Measurements from ENCODE around the gene LIPC.

The LIPC gene

GRCh38 chr15:58466566-58466965 is 34.8 kb downstream of the LIPC start:
- Histone ChIP-seq H3K4me2 (peak overlapping the region; percentile 71), H3K9me3 (no peaks in the 10 kb centered on the region), H3K9ac (no peak overlapping the region), H3K27ac (no peak overlapping the region), H3K4me1 (peaks cover 99% of the 10 kb centered on the region), H3K4me3 (no peak overlapping the region), H3K36me3 (no peaks in the 10 kb centered on the region), H4K20me1 (no peaks in the 10 kb centered on the region), H3K27me3 (no peaks in the 10 kb centered on the region)
- TF ChIP-seq Cebpa-rat (IDR thresholded peaks at IDR 0.05) = no peak

DNA sequence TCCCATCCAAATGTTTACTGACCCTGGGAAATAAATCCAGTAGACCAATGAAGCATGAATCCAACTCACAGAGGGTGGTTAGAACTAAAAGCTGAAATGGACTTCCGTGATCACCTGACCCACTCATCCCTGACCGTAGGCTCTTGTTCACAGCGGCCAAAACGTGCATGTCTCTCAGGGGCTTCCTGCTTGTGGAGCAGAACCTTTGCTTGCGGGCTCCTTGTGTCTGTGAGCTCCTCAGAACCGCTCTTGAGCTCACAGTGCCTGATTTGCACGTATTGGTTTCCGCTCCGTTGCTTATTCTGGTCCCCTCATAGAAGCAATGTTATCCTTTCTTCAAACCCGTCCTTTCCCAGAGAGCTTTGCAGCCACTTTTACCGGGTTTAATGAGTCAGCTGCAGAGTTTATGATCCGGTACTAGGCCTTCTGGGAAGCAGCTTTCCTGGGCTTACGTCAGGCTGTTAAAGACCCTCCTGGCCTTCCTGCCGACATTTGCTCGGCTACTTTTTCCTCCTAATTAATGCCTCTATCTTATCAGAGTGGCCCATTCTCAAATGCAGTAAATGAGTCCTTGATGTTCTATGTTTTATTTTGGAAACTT is 35.4 kb downstream of the LIPC start:
- Histone ChIP-seq H3K9ac (peak overlapping the region; percentile 11; the same call in 1 of the 2 replicates), H3K4me3 (0 out of 2 replicates have a peak overlapping the region, but pooled peaks have one; percentile 1), H4K20me1 (no peaks in the 10 kb centered on the region), H3K4me1 (peaks cover 100% of the 10 kb centered on the region), H3K9me3 (no peaks in the 10 kb centered on the region), H3K36me3 (no peaks in the 10 kb centered on the region), H3K4me2 (peak overlapping the region; percentile 71), H3K27me3 (no peaks in the 10 kb centered on the region), H3K27ac (peak overlapping the region; percentile 62)
- no peak for TF ChIP-seq Cebpa-rat (IDR thresholded peaks at IDR 0.05)

DNA sequence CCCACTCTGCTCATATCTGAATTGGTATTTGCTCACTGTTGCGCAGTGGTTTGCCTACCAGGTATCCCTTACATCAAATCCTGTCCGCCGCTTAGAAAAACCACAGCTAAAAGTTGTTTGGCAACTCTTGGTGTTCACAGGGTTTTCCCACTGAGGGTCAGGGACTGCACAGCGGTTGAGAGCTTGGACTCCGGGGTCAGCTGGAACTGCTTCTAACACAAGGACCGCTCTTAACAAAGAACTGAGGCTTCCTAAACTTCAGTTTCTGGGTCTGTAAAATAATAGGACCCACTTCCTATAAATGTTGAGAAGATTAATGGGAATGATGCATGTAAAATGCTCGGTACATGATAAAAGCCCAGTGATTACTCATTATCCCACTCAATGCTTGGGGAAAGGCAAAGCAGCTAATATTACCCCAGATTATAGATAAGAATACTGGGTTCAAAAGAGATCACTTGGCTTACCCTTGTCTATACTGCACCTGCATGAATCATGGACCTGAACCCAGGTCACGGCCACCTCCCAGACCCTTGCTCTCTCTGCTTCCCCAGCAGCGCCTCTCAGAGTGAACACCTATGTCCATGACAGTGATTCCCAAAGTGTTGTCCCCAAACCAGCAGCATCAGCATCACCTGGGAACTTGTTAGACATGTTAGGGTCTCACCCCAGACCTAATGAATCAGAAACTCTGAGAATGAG is 36.1 kb downstream of the LIPC start:
- Histone ChIP-seq H4K20me1 (no peaks in the 10 kb centered on the region), H3K9me3 (no peaks in the 10 kb centered on the region), H3K4me3 (0 out of 2 replicates have a peak overlapping the region, but pooled peaks have one; percentile 1), H3K27ac (peak overlapping the region; percentile 62), H3K9ac (peak overlapping the region; percentile 11; the same call in 1 of the 2 replicates), H3K36me3 (no peaks in the 10 kb centered on the region), H3K4me2 (peak overlapping the region; percentile 71), H3K27me3 (no peaks in the 10 kb centered on the region), H3K4me1 (peaks cover 100% of the 10 kb centered on the region)
- no peak for TF ChIP-seq Cebpa-rat (IDR thresholded peaks at IDR 0.05)

- Histone ChIP-seq H3K4me3 (no peak overlapping the region), H4K20me1 (no peaks in the 10 kb centered on the region), H3K9ac (no peak overlapping the region), H3K27ac (peak overlapping the region; percentile 62), H3K9me3 (no peaks in the 10 kb centered on the region), H3K4me2 (peak overlapping the region; percentile 71), H3K27me3 (no peaks in the 10 kb centered on the region), H3K36me3 (no peaks in the 10 kb centered on the region), H3K4me1 (peaks cover 100% of the 10 kb centered on the region)
- no peak for TF ChIP-seq Cebpa-rat (IDR thresholded peaks at IDR 0.05)
These were observed 37.9 kb downstream of the LIPC start for GRCh38 chr15:58469432-58470353.

- H3K4me2 ChIP-seq = peak overlapping the region; percentile 89
- H3K4me1 ChIP-seq = peaks cover 100% of the 10 kb centered on the region
- H4K20me1 ChIP-seq = no peaks in the 10 kb centered on the region
- no peaks in the 10 kb centered on the region for H3K27me3 ChIP-seq
- no peak overlapping the region for H3K4me3 ChIP-seq
- peak overlapping the region; percentile 93 for H3K27ac ChIP-seq
- no peaks in the 10 kb centered on the region for H3K9me3 ChIP-seq
- no peaks in the 10 kb centered on the region for H3K36me3 ChIP-seq
- TF ChIP-seq Cebpa-rat (IDR thresholded peaks at IDR 0.05) = no peak
- H3K9ac ChIP-seq = no peak overlapping the region
These were observed 39.6 kb downstream of the LIPC start for GRCh38 chr15:58471348-58471747.

GRCh38 chr15:58472221-58472620 is 40.4 kb downstream of the LIPC start:
- H3K4me1 ChIP-seq = peaks cover 100% of the 10 kb centered on the region
- H3K4me3 ChIP-seq = peak overlapping the region; percentile 52; the same call in 1 of the 2 replicates
- H3K36me3 ChIP-seq = no peaks in the 10 kb centered on the region
- H3K9me3 ChIP-seq = no peaks in the 10 kb centered on the region
- no peaks in the 10 kb centered on the region for H3K27me3 ChIP-seq
- H3K27ac ChIP-seq = peak overlapping the region; percentile 93
- peak overlapping the region; percentile 89 for H3K4me2 ChIP-seq
- no peak for TF ChIP-seq Cebpa-rat (IDR thresholded peaks at IDR 0.05)
- H3K9ac ChIP-seq = peak overlapping the region; percentile 82; the same call in 1 of the 2 replicates
- no peaks in the 10 kb centered on the region for H4K20me1 ChIP-seq

- peaks cover 100% of the 10 kb centered on the region for H3K4me1 ChIP-seq
- no peaks in the 10 kb centered on the region for H3K36me3 ChIP-seq
- H4K20me1 ChIP-seq = no peaks in the 10 kb centered on the region
- no peaks in the 10 kb centered on the region for H3K27me3 ChIP-seq
- H3K9me3 ChIP-seq = no peaks in the 10 kb centered on the region
- H3K9ac ChIP-seq = peak overlapping the region; percentile 82
- peak overlapping the region; percentile 52 for H3K4me3 ChIP-seq
- TF ChIP-seq Cebpa-rat (IDR thresholded peaks at IDR 0.05) = no peak
- H3K4me2 ChIP-seq = peak overlapping the region; percentile 89
- peak overlapping the region; percentile 93 for H3K27ac ChIP-seq
These were observed 41.2 kb downstream of the LIPC start for GRCh38 chr15:58472821-58473581.

DNA sequence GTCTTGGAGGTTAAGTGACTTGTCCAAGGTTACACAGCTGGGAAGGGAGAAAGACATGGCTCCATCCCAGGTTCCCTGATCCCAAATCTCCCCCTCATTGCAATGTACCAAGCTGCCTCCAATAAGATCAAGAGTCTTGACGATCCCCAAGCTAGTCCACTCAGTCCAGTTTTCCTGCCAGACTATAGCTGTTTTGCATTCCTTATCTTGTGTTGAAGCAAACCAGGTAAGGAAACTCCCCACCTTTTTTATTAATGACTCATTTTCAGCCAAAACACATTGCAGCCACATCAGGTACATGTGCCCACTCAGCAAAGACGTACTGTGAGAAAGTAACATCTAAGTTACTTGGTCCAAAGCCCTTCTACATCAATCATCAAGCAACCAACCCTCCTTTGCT is 41.9 kb downstream of the LIPC start:
- H3K27ac ChIP-seq = peak overlapping the region; percentile 93
- H3K36me3 ChIP-seq = no peaks in the 10 kb centered on the region
- H3K4me3 ChIP-seq = peak overlapping the region; percentile 52
- H3K9me3 ChIP-seq = no peaks in the 10 kb centered on the region
- H4K20me1 ChIP-seq = no peaks in the 10 kb centered on the region
- peak overlapping the region; percentile 82 for H3K9ac ChIP-seq
- peaks cover 100% of the 10 kb centered on the region for H3K4me1 ChIP-seq
- H3K4me2 ChIP-seq = peak overlapping the region; percentile 89
- TF ChIP-seq Cebpa-rat (IDR thresholded peaks at IDR 0.05) = no peak
- no peaks in the 10 kb centered on the region for H3K27me3 ChIP-seq

GRCh38 chr15:58474741-58475323 is 43.0 kb downstream of the LIPC start:
- H3K27ac ChIP-seq = peak overlapping the region; percentile 93
- peaks cover 99% of the 10 kb centered on the region for H3K4me1 ChIP-seq
- no peaks in the 10 kb centered on the region for H3K36me3 ChIP-seq
- H4K20me1 ChIP-seq = no peaks in the 10 kb centered on the region
- peak overlapping the region; percentile 52 for H3K4me3 ChIP-seq
- no peak for TF ChIP-seq Cebpa-rat (IDR thresholded peaks at IDR 0.05)
- H3K4me2 ChIP-seq = peak overlapping the region; percentile 89
- H3K9ac ChIP-seq = peak overlapping the region; percentile 82; the same call in 1 of the 2 replicates
- no peaks in the 10 kb centered on the region for H3K27me3 ChIP-seq
- no peaks in the 10 kb centered on the region for H3K9me3 ChIP-seq
